HG02798 (cell line): ENCODE data around the gene SUFU.

Source experiments
- ATAC-seq: cut with Tn5 transposase; IDR thresholded peaks from one replicate; pipeline ENCODE4 v1.9.1; 2021; ENCODE audit warnings: mild to moderate bottlenecking; ENCODE audit not compliant: unreplicated experiment, poor library complexity

SUFU gene

GRCh38 chr10:102612964-102613275 lies 109.1 kb downstream of the SUFU start:
- ATAC-seq, result no peak

DNA sequence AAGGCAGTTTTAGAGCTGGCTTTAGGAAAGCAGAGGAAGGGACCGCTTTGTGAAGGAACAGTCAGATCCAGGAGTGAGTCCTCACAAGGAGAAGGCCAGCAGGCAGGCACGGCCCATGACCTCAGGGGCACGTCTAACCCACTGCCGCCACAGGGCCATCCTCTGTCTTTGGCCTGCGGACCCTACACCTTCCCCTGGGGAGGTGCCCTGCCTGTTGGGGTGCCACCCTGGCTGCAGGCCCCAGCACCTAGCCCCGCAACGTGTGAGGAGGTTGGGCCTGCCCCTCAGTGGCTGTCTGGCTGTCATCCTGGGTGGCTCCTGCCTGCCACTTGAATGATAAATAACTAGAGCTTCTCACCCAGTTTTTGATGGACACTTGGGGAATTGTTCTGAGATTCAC lies 109.5 kb downstream of the SUFU start:
- no peak for ATAC-seq

GRCh38 chr10:102613785-102614184 lies 110.0 kb downstream of the SUFU start:
- no peak for ATAC-seq

DNA sequence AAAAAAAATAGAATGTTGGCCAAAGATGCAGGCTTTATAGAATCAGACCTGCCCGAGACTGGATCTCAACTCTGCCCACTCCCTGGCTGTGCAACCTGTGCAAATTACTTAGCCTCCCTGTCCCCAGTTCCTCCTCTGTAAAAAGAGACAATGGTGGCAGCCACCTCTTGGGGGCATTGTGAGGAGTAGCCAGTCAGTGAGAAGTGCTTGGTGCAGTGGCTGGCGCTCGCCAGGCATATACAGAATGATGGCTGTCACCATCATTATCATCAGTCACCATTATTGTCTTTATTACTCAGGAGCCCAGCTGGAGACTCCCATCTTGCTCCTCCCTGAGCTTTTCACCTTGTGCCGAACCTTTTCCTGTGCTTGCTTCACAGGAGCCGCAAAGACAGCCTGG lies 111.1 kb downstream of the SUFU start:
- ATAC-seq, result no peak

DNA sequence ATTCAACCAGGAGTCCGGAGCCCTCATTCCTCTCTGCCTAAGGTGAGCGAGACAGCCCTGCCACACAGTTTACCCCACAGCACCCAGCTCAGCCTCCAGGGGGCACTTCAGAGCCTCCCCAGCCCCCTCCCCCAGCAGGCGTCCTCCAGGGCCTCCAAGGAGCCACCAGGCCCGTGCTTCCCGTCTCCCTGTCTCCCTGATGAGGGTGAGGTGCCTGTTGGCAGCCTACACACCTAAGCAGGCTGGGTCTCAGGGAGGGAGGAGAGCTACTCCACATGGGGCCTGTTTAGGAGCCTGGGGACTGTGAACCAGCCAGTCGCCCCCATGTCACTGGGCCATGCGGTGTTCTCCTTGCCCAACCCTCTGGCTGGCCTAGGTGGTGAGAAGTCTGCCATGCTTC lies 111.6 kb downstream of the SUFU start:
- no peak for ATAC-seq

DNA sequence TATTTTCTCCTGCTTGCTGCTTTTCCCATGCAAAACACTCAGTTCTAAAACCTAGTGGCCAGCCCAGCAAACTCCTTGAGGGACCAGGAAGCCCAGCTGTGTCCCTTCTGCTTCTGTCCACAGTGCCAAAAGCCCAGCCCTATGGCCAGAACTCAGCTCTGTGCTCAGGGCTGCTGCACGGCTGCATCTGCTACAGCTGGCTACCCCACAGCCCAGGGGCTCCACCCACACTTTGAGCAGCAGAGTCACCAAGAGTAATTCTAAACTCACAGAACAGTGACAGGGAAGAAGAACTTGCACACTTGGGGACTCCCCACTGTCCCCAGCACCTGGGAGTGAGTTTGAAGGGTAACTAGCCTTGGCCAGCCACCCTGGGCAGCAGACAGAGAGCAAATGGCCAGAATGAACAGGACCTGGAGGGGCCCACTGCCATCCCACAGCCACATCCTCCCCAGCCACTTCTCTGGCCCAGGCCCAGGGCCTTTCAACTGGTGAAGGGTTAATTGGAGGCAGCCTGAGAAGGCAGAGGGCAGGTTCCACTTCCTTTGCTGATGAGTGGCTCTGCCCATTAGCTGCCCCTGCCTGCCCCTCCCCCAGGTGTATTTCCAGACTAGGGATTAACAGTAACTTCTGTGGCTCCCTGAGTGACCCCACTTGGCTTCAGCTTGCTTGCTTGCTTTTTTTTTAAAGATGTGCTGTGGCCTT lies 112.4 kb downstream of the SUFU start:
- peak; percentile 70 for ATAC-seq

DNA sequence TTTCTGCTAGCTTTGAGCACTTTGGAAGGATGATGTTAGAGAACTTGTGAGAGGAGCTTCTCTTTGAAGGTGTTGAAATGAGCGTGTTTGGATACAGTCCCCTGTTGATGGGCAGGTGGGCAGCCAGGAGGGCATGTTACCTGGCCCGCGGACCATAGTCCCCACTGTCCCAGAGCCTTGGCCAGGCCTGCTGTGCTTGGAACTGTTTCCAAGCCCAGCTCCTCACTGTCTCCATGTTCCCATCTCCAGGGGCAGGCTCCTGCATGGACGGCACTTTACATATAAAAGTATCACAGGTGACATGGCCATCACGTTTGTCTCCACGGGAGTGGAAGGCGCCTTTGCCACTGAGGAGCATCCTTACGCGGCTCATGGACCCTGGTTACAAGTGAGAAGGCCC lies 113.3 kb downstream of the SUFU start:
- no peak for ATAC-seq

GRCh38 chr10:102617816-102618215 lies 114.0 kb downstream of the SUFU start:
- ATAC-seq, result no peak

- no peak for ATAC-seq
These were observed 115.7 kb downstream of the SUFU start for GRCh38 chr10:102619281-102619981.

GRCh38 chr10:102620138-102620590 lies 116.4 kb downstream of the SUFU start:
- ATAC-seq, result no peak

GRCh38 chr10:102620591-102621442 lies 117.0 kb downstream of the SUFU start:
- no peak for ATAC-seq

GRCh38 chr10:102621443-102622325 lies 117.9 kb downstream of the SUFU start:
- no peak for ATAC-seq

- no peak for ATAC-seq
These were observed 120.3 kb downstream of the SUFU start for GRCh38 chr10:102624094-102624493.

- no peak for ATAC-seq
These were observed 121.2 kb downstream of the SUFU start for GRCh38 chr10:102624751-102625645.

DNA sequence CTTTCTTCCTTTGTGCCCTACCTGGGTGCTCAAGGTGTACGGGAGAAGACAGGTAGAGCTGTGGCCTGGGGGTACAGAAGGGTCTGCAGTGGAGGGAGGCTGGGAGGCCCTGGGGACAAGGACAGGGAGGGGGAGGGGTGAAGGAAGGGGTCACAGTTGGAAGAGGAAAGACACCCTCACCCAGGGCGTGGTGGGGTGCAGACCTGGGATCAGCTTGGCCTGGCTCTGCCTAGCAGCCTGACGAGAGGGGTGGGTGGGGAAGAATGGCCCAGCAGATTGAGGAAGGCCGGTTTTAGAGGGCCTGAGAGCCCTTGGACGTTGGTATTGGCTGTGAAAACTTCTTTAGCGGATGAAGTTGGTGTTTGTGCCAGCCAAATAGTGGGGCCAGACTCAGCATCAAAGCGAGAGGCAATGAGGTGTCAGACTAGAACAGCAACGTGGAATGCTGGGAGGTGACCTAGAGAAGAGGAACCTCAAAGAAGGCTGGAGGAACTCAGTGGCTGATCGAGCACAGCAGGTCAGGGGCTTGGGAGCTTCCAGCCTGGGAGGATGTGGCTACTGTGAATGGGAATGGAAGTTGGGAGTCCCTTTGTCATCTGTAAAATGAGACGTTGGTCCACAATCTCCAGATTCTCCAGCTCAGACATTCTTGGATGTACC lies 122.4 kb downstream of the SUFU start:
- no peak for ATAC-seq

- no peak for ATAC-seq
These were observed 123.5 kb downstream of the SUFU start for GRCh38 chr10:102627291-102627735.

GRCh38 chr10:102627736-102628293 lies 124.0 kb downstream of the SUFU start:
- ATAC-seq, result no peak

DNA sequence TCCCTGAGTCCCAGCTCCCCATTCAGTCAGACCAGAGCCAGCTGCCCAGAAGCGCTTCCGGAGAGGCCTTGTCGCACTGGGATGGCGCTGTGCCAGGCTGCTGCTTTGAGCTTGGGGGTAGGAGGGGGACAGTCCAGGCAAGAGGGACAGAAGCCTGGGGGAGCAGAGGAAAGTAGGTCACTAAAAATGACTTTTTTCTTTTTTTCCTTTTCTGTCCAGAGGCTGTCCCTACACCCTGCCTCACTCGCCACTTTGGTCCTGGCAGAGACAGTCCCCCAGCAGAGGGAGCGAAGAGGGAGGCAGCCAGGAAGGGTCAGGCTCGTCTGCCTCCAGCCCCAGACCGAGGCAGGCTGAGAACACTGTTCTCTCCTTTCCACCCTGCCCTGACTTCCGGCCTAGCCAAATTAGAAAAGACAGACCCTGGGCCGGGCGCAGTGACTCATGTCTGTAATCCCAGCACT lies 124.7 kb downstream of the SUFU start:
- no peak for ATAC-seq
